A549 (cell line): Measurements from ENCODE around the gene MAP10. TPM values are rescaled to one million over a fixed set of nuclear protein-coding genes. Genes with fewer than 3 reads are reported as not detected.

Source experiments
- ATAC-seq, 2 experiments: fragments of 200-7000 bp in 1 of 2; fragments of >200 bp in 1 of 2; cut with Nextera tagmentation in 1 of 2; cut with Tn5 transposase in 1 of 2; 3 replicates each; pipeline versions ENCODE4 v1.8.0 to v1.9.1; 2018 to 2020; ENCODE audit warnings: mild to moderate bottlenecking in 1 of 2, moderate library complexity in 1 of 2
- CTCF ChIA-PET: fragments of 300-600 bp; sonication (Branson Sonifier 250); formaldehyde crosslinking; extraction: SDS; loops from one replicate; lab custom pipeline; 2021; ENCODE audit warnings: antibody characterized with exemption, inconsistent platforms; lab: Yijun Ruan, JAX
- POLR2A ChIA-PET: fragments of 350-600 bp; formaldehyde crosslinking; extraction: SDS; loops from one replicate; lab custom pipeline; 2021; ENCODE audit warnings: antibody characterized with exemption, inconsistent platforms; lab: Yijun Ruan, JAX
- DNase-seq, 2 experiments: peaks; one replicate each; pipeline versions ENCODE4 v3.0.0 to v3.0.0-alpha.2; 2011 to 2016; ENCODE audit warnings: low read depth in 1 of 2, low spot score in 1 of 2
- FAIRE-seq: peaks from 2 replicates; lab custom pipeline; 2011; peaks lifted over from hg19 to GRCh38; lab: Jason Lieb, UNC
- H3K27ac ChIP-seq, 2 experiments: fragments of >200 bp; sonication (Bioruptor Twin); formaldehyde crosslinking; 3 replicates each; pipeline ENCODE4 v1.5.1; 2016 to 2017
- H3K4me1 ChIP-seq: fragments of >200 bp; sonication (Bioruptor Twin); formaldehyde crosslinking; 3 replicates; pipeline ENCODE4 v1.6.1; 2016
- H3K4me2 ChIP-seq: fragments of >200 bp; sonication (Bioruptor Twin); formaldehyde crosslinking; 3 replicates; pipeline ENCODE4 v1.6.1; 2016
- H3K4me3 ChIP-seq: fragments of >200 bp; sonication (Bioruptor Twin); formaldehyde crosslinking; 3 replicates; pipeline ENCODE4 v1.5.1; 2016
- H3K9me3 ChIP-seq: fragments of >200 bp; sonication (Bioruptor Twin); formaldehyde crosslinking; 3 replicates; pipeline ENCODE4 v1.6.1; 2016
- EHMT2 ChIP-seq: fragments of 200-600 bp; sonication (generic); IDR thresholded peaks from 2 replicates; pipeline ENCODE4 v1.6.1; 2016; ENCODE audit warnings: antibody characterized with exemption, low read depth, mild to moderate bottlenecking, moderate library complexity
- FOSL2 ChIP-seq, 2 experiments: fragments of 450-650 bp in 1 of 2; fragments of >200 bp in 1 of 2; sonication (Bioruptor Twin) in 1 of 2; formaldehyde crosslinking; IDR thresholded peaks; 2 replicates each; pipeline versions ENCODE4 v1.5.0 to v1.6.1; 2016 to 2020; ENCODE audit warnings: mild to moderate bottlenecking in 1 of 2, moderate library complexity in 1 of 2
- GATA3 ChIP-seq: IDR thresholded peaks from 2 replicates; pipeline ENCODE4 v1.6.1; 2012; ENCODE audit warnings: borderline replicate concordance
- JUN ChIP-seq, 2 experiments: fragments of >200 bp; sonication (Bioruptor Twin); formaldehyde crosslinking; IDR thresholded peaks; 2 replicates in 1 of 2; 3 replicates in 1 of 2; pipeline ENCODE4 v1.6.1; 2016 to 2017
- JUNB ChIP-seq: fragments of >200 bp; sonication (Bioruptor Twin); formaldehyde crosslinking; IDR thresholded peaks from 2 replicates; pipeline ENCODE4 v1.6.1; 2016
- MAFK ChIP-seq: fragments of 450-650 bp; IDR thresholded peaks from 2 replicates; pipeline ENCODE4 v1.6.1; 2014; ENCODE audit not compliant: partially characterized antibody
- NFE2L2 ChIP-seq: fragments of 150-350 bp; conservative IDR thresholded peaks from 2 replicates; pipeline ENCODE4 v1.6.1; 2014; ENCODE audit warnings: low read length
- PHF8 ChIP-seq: fragments of 200-600 bp; sonication (generic); IDR thresholded peaks from 2 replicates; pipeline ENCODE4 v1.6.1; 2016; ENCODE audit warnings: low read depth, mild to moderate bottlenecking, antibody characterized with exemption, moderate library complexity, borderline replicate concordance
- RAD21 ChIP-seq, 2 experiments: fragments of >200 bp in 1 of 2; sonication (Bioruptor Twin) in 1 of 2; formaldehyde crosslinking in 1 of 2; IDR thresholded peaks in 1 of 2; conservative IDR thresholded peaks in 1 of 2; 2 replicates in 1 of 2; 3 replicates in 1 of 2; pipeline ENCODE4 v1.6.1; 2012 to 2018; ENCODE audit warnings: inconsistent platforms in 1 of 2
- RNF2 ChIP-seq: fragments of 200-600 bp; sonication (generic); IDR thresholded peaks from 2 replicates; pipeline ENCODE4 v1.6.1; 2016; ENCODE audit warnings: low read depth, mild to moderate bottlenecking, antibody characterized with exemption, moderate library complexity, borderline replicate concordance
- WGBS: methylation state at CpG from one replicate; pipeline ENCODE4 v1.1.6; 2017; ENCODE audit errors: missing lambda C conversion rate; 5-methylcytosine and 5-hydroxymethylcytosine counted together
- polyA plus RNA-seq, 4 experiments: library from polyadenylated mRNA; depleted of rRNA in 3 of 4; stranded (reverse); fragments of >200 nt; fragmentation: RNase III in 1 of 4; extraction: RNeasy Plus Mini Kit Qiagen cat#74134 plus additional on column Dnase treatment in 1 of 4; gene quantifications; 2 replicates in 3 of 4; 3 replicates in 1 of 4; pipeline ENCODE4 v1.2.3, GENCODE V29; 2011 to 2017
- TF ChIP-seq, protein P1 (sequence below): fragments of 200-600 bp; sonication (generic); IDR thresholded peaks from 2 replicates; pipeline ENCODE4 v1.6.1; 2016; ENCODE audit warnings: antibody characterized with exemption, mild to moderate bottlenecking, moderate library complexity
- TF ChIP-seq, protein P2 (sequence below): IDR thresholded peaks from 2 replicates; pipeline ENCODE4 v1.6.1; 2012; ENCODE audit warnings: low read depth, borderline replicate concordance
- TF ChIP-seq, protein P3 (sequence below): fragments of >200 bp; sonication (Bioruptor Twin); formaldehyde crosslinking; IDR thresholded peaks from 3 replicates; pipeline ENCODE4 v1.6.1; 2016
- TF ChIP-seq, protein P4 (sequence below): fragments of 150-350 bp; IDR thresholded peaks from 2 replicates; pipeline ENCODE4 v1.6.1; 2014; ENCODE audit warnings: low read depth, mild to moderate bottlenecking, low read length
- TF ChIP-seq, protein P5 (sequence below): fragments of 250-450 bp; sonication (Bioruptor Pico); IDR thresholded peaks from 2 replicates; pipeline ENCODE4 v1.5.0; 2020; ENCODE audit warnings: low read depth, mild to moderate bottlenecking, moderate library complexity
- TF ChIP-seq, protein P6 (sequence below): fragments of >200 bp; sonication (Bioruptor Twin); formaldehyde crosslinking; IDR thresholded peaks from 3 replicates; pipeline ENCODE4 v1.5.1; 2016
- TF ChIP-seq, protein P7 (sequence below): IDR thresholded peaks from 2 replicates; pipeline ENCODE4 v1.6.1; 2012
- TF ChIP-seq, protein P8 (sequence below): fragments of >200 bp; sonication (Bioruptor Twin); formaldehyde crosslinking; IDR thresholded peaks from 2 replicates; pipeline ENCODE4 v1.6.1; 2016

MAP10 gene
- polyA plus RNA-seq, 2 of the 4 experiments (the other 2 are of a cell fraction): 2.1 to 2.4 TPM

DNA sequence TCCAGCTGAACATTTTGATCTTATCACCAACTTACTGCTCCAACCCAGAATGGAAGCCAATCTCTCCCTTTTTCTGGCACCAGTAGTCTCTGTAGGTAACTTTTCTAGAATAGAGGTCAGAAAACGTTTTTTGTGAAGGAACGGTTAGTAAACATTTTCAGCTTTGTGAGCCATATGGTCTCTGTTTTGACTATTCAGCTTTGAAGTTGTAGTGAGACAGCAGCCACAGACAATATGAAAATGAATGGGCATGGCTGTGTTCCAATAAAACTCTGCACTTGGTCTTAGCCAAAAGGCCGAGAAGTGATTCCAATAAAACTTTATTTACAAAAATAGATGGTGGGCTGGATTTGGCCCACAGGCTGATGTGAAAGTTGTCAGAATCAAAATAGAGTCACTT lies 28.9 kb downstream of the MAP10 start (continued):
- TF ChIP-seq, protein P1, sequence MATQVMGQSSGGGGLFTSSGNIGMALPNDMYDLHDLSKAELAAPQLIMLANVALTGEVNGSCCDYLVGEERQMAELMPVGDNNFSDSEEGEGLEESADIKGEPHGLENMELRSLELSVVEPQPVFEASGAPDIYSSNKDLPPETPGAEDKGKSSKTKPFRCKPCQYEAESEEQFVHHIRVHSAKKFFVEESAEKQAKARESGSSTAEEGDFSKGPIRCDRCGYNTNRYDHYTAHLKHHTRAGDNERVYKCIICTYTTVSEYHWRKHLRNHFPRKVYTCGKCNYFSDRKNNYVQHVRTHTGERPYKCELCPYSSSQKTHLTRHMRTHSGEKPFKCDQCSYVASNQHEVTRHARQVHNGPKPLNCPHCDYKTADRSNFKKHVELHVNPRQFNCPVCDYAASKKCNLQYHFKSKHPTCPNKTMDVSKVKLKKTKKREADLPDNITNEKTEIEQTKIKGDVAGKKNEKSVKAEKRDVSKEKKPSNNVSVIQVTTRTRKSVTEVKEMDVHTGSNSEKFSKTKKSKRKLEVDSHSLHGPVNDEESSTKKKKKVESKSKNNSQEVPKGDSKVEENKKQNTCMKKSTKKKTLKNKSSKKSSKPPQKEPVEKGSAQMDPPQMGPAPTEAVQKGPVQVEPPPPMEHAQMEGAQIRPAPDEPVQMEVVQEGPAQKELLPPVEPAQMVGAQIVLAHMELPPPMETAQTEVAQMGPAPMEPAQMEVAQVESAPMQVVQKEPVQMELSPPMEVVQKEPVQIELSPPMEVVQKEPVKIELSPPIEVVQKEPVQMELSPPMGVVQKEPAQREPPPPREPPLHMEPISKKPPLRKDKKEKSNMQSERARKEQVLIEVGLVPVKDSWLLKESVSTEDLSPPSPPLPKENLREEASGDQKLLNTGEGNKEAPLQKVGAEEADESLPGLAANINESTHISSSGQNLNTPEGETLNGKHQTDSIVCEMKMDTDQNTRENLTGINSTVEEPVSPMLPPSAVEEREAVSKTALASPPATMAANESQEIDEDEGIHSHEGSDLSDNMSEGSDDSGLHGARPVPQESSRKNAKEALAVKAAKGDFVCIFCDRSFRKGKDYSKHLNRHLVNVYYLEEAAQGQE: no peak
- TF ChIP-seq RAD21 (conservative IDR thresholded peaks at IDR 0.05 in 1 of 2, IDR thresholded peaks at IDR 0.05 in 1 of 2) (no peak), PHF8 (no peak), EHMT2 (no peak), FOSL2 (IDR thresholded peaks at IDR 0.05) (no peak), FOSL2 (CRISPR knock-in tag; IDR thresholded peaks at IDR 0.05) (no peak), GATA3 (no peak)
- TF ChIP-seq, protein P2, sequence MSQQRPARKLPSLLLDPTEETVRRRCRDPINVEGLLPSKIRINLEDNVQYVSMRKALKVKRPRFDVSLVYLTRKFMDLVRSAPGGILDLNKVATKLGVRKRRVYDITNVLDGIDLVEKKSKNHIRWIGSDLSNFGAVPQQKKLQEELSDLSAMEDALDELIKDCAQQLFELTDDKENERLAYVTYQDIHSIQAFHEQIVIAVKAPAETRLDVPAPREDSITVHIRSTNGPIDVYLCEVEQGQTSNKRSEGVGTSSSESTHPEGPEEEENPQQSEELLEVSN: no peak
- TF ChIP-seq, protein P3, sequence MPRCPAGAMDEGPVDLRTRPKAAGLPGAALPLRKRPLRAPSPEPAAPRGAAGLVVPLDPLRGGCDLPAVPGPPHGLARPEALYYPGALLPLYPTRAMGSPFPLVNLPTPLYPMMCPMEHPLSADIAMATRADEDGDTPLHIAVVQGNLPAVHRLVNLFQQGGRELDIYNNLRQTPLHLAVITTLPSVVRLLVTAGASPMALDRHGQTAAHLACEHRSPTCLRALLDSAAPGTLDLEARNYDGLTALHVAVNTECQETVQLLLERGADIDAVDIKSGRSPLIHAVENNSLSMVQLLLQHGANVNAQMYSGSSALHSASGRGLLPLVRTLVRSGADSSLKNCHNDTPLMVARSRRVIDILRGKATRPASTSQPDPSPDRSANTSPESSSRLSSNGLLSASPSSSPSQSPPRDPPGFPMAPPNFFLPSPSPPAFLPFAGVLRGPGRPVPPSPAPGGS: no peak

DNA sequence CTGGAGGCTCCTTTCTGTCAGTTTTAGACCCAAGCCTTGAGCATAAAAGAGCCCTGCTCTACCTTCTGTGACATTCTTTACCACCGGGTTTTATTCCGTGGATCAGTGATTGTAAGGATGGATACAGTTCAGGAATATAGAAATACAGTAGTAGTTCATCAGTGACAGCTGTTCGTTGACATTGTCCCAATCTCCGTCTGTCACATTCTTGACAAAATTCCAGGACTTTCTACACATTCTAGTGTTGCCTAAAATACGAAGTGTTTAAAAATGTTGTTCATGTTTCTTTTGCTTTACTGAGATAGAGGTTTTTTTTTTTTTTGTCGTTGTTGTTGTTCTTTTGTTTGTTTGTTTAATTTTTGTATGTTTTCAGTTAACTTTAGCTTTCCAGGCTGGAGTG lies 29.9 kb downstream of the MAP10 start:
- H3K9me3 ChIP-seq: no peaks in the 10 kb centered on the region
- no peak for TF ChIP-seq JUNB
- TF ChIP-seq, protein P4, sequence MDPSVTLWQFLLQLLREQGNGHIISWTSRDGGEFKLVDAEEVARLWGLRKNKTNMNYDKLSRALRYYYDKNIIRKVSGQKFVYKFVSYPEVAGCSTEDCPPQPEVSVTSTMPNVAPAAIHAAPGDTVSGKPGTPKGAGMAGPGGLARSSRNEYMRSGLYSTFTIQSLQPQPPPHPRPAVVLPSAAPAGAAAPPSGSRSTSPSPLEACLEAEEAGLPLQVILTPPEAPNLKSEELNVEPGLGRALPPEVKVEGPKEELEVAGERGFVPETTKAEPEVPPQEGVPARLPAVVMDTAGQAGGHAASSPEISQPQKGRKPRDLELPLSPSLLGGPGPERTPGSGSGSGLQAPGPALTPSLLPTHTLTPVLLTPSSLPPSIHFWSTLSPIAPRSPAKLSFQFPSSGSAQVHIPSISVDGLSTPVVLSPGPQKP: no peak
- TF ChIP-seq RNF2: no peak
- TF ChIP-seq, protein P5, sequence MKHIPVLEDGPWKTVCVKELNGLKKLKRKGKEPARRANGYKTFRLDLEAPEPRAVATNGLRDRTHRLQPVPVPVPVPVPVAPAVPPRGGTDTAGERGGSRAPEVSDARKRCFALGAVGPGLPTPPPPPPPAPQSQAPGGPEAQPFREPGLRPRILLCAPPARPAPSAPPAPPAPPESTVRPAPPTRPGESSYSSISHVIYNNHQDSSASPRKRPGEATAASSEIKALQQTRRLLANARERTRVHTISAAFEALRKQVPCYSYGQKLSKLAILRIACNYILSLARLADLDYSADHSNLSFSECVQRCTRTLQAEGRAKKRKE (CRISPR knock-in tag): no peak
- TF ChIP-seq, protein P6, sequence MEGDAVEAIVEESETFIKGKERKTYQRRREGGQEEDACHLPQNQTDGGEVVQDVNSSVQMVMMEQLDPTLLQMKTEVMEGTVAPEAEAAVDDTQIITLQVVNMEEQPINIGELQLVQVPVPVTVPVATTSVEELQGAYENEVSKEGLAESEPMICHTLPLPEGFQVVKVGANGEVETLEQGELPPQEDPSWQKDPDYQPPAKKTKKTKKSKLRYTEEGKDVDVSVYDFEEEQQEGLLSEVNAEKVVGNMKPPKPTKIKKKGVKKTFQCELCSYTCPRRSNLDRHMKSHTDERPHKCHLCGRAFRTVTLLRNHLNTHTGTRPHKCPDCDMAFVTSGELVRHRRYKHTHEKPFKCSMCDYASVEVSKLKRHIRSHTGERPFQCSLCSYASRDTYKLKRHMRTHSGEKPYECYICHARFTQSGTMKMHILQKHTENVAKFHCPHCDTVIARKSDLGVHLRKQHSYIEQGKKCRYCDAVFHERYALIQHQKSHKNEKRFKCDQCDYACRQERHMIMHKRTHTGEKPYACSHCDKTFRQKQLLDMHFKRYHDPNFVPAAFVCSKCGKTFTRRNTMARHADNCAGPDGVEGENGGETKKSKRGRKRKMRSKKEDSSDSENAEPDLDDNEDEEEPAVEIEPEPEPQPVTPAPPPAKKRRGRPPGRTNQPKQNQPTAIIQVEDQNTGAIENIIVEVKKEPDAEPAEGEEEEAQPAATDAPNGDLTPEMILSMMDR: no peak
- TF ChIP-seq, protein P7, sequence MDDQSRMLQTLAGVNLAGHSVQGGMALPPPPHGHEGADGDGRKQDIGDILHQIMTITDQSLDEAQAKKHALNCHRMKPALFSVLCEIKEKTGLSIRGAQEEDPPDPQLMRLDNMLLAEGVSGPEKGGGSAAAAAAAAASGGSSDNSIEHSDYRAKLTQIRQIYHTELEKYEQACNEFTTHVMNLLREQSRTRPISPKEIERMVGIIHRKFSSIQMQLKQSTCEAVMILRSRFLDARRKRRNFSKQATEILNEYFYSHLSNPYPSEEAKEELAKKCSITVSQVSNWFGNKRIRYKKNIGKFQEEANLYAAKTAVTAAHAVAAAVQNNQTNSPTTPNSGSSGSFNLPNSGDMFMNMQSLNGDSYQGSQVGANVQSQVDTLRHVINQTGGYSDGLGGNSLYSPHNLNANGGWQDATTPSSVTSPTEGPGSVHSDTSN: no peak
- TF ChIP-seq, protein P8, sequence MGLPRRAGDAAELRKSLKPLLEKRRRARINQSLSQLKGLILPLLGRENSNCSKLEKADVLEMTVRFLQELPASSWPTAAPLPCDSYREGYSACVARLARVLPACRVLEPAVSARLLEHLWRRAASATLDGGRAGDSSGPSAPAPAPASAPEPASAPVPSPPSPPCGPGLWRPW: no peak
- no peak for TF ChIP-seq NFE2L2
- no peak for TF ChIP-seq JUN (IDR thresholded peaks at IDR 0.05)
- no peak for TF ChIP-seq MAFK
- TF ChIP-seq, all 56 proteins: peak for 0
- no peak for DNase-seq
- ChIA-PET POLR2A (no interaction called here), CTCF (interaction anchor here (0.6 kb wide), 1 partner anchor 9 kb away, joined by 3 read pairs; no protein-coding TSS in a partner anchor)
- no peak overlapping the region for H3K4me3 ChIP-seq
- H3K4me1 ChIP-seq: peaks cover 10% of the 10 kb centered on the region; the same call in 2 of the 3 replicates
- H3K4me2 ChIP-seq: no peak overlapping the region
- ATAC-seq: no peak
- FAIRE-seq: no peak
- no peak overlapping the region for H3K27ac ChIP-seq
- WGBS: 67% methylated on average over 6 of the region's 6 CpGs
